ENCODE data around the gene GPR143. TPM values are rescaled to one million over a fixed set of nuclear protein-coding genes. Genes with fewer than 3 reads are reported as not detected.

Gene GPR143
- total RNA-seq, result under 0.01 and 0.19 TPM in 2 replicates

GRCh38 chrX:9765737-9766097, at the start of gene GPR143:
GPR143 (minus strand) TSS chrX:9765847; CDS start chrX:9765817, 30 bp downstream.

GRCh38 chrX:9785944-9786797, 20.5 kb upstream of the GPR143 start, which contains the start of gene SHROOM2:
SHROOM2 (plus strand) TSS chrX:9786429; CDS start chrX:9786546, 117 bp downstream.

Other genes starting within 250 kb of the GPR143 start
- gene SHROOM2, start 20.6 kb upstream of the GPR143 start, total RNA-seq, result 0.19 and 0.28 TPM in 2 replicates
- not detected in 2 replicates for gene CLDN34, start 201.5 kb upstream of the GPR143 start, total RNA-seq